Hippocampal formation (tissue), 2 donors: ENCODE measurements around the gene DNTT.

Experiments used
- DNase-seq, 2 donors: peaks; one replicate each; lab custom pipeline; 2025; lab: John Stamatoyannopoulos, UW

The DNTT gene

GRCh38 chr10:96309628-96310320 lies 5.5 kb downstream of the DNTT start:
- no peak for DNase-seq

GRCh38 chr10:96310321-96310669 lies 6.1 kb downstream of the DNTT start:
- no peak for DNase-seq

- no peak for DNase-seq
Measured at GRCh38 chr10:96311180-96311715, 7.0 kb downstream of the DNTT start.

GRCh38 chr10:96313344-96313743 lies 9.1 kb downstream of the DNTT start:
- no peak for DNase-seq

GRCh38 chr10:96317067-96317833 lies 13.0 kb downstream of the DNTT start:
- no peak for DNase-seq

- DNase-seq = no peak
Measured at GRCh38 chr10:96319754-96320474, 15.7 kb downstream of the DNTT start.

GRCh38 chr10:96321822-96322221 lies 17.6 kb downstream of the DNTT start:
- no peak for DNase-seq

- no peak for DNase-seq
Measured at GRCh38 chr10:96322275-96322674, 18.0 kb downstream of the DNTT start.

GRCh38 chr10:96324447-96324846 lies 20.2 kb downstream of the DNTT start:
- no peak for DNase-seq

- no peak for DNase-seq
Measured at GRCh38 chr10:96325719-96326373, 21.6 kb downstream of the DNTT start.

GRCh38 chr10:96327462-96327861 lies 23.2 kb downstream of the DNTT start:
- no peak for DNase-seq

GRCh38 chr10:96333101-96333500 lies 28.9 kb downstream of the DNTT start:
- no peak for DNase-seq

- DNase-seq = peak; percentile 34 to 74
Measured at GRCh38 chr10:96334616-96335526, 30.6 kb downstream of the DNTT start.

GRCh38 chr10:96337106-96337505 lies 32.9 kb downstream of the DNTT start:
- no peak for DNase-seq

- peak; percentile 23 to 37 for DNase-seq
Measured at GRCh38 chr10:96338279-96338925, 34.2 kb downstream of the DNTT start.

GRCh38 chr10:96339383-96339782 lies 35.1 kb downstream of the DNTT start:
- no peak for DNase-seq

- peak; percentile 67 for DNase-seq
Measured at GRCh38 chr10:96339956-96340904, 36.0 kb downstream of the DNTT start.

GRCh38 chr10:96341219-96342182 lies 37.3 kb downstream of the DNTT start:
- no peak for DNase-seq
